Tibial nerve (tissue), 3 donors: ENCODE results near the gene GSTT2B.
"Not testable (repeated sequence)": the region's sequence is repeated elsewhere in the genome, so short reads cannot be mapped to it uniquely, and the experiment has no call there.

Source experiments
- CTCF ChIP-seq, 5 experiments: fragments of 200-600 bp in 3 of 5; fragments of 450-650 bp in 2 of 5; sonication (generic) in 3 of 5; IDR thresholded peaks; one replicate each; pipeline ENCODE4 v1.5.1; 2016 to 2019; ENCODE audit warnings: antibody characterized with exemption in 5 of 5, mild to moderate bottlenecking in 3 of 5, moderate library complexity in 2 of 5
- POLR2A ChIP-seq, 2 donors: fragments of 450-650 bp; IDR thresholded peaks; one replicate each; pipeline ENCODE4 v1.6.1; 2017; ENCODE audit warnings: antibody characterized with exemption in 2 of 2, mild to moderate bottlenecking in 2 of 2, moderate library complexity in 2 of 2

- TF ChIP-seq CTCF, POLR2A (IDR thresholded peaks at IDR 0.05): not testable (repeated sequence)
These were observed 40.8 kb downstream of the GSTT2B start for GRCh38 chr22:23920267-23920611.
